Effector memory CD4-positive, alpha-beta T cell (primary cell): ENCODE data around the gene RHBDL1.

ENCODE experiments used
- DNase-seq, 3 donors: peaks; one replicate each; pipeline ENCODE4 v3.0.0-alpha.2; 2020
- H3K27ac ChIP-seq: 2 replicates; pipeline ENCODE4 v1.7.0; 2013; ENCODE audit warnings: mild to moderate bottlenecking, low read length, moderate library complexity; ENCODE audit not compliant: insufficient read depth, poor library complexity, severe bottlenecking
- H3K27me3 ChIP-seq: replicated peaks from 2 replicates; pipeline ENCODE4 v1.7.0; 2013; ENCODE audit warnings: mild to moderate bottlenecking, low read length; ENCODE audit not compliant: insufficient read depth, control insufficient read depth, poor library complexity, severe bottlenecking
- H3K36me3 ChIP-seq: 2 replicates; pipeline ENCODE4 v1.7.0; 2013; ENCODE audit warnings: mild to moderate bottlenecking, low read length, moderate library complexity; ENCODE audit not compliant: control insufficient read depth, insufficient read depth
- H3K4me1 ChIP-seq: 2 replicates; pipeline ENCODE4 v1.7.0; 2013; ENCODE audit warnings: low read length, mild to moderate bottlenecking; ENCODE audit not compliant: control insufficient read depth, insufficient read depth, poor library complexity, severe bottlenecking
- H3K4me3 ChIP-seq: 2 replicates; pipeline ENCODE4 v1.7.0; 2013; ENCODE audit warnings: low read length, low read depth, mild to moderate bottlenecking; ENCODE audit not compliant: insufficient read depth, poor library complexity, severe bottlenecking
- H3K9me3 ChIP-seq: 2 replicates; pipeline ENCODE4 v1.7.0; 2013; ENCODE audit warnings: mild to moderate bottlenecking, low read length, moderate library complexity; ENCODE audit not compliant: control insufficient read depth

The RHBDL1 gene

DNA sequence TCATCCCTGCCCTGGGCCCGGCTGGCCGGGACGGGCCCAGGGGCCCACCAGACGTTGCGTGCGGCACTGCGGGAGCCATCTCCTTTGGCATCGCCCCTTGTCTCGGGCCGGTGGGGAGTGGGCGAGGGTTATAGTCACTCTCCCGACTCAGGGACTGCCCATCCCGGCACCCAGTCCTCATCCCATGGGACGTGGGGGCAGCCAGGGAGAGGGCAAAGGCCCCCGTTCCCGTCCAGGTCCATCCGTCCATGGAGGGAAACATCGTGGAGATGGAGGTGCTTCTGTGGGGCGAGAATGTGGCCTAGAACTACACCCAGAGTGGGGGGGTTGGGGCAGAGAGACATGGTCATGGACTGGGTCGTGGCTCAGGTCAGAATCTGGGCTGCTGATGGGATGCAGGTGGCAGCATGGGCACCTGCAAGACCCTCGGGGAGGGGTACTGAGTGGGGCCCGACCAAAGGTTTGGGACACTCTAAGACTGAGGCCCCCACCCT is 28.7 kb upstream of the RHBDL1 start:
- no peak overlapping the region for H3K27ac ChIP-seq
- no peaks in the 10 kb centered on the region for H3K9me3 ChIP-seq
- peaks cover 24% of the 10 kb centered on the region for H3K4me1 ChIP-seq
- no peak for DNase-seq
- H3K36me3 ChIP-seq: no peaks in the 10 kb centered on the region
- no peaks in the 10 kb centered on the region for H3K27me3 ChIP-seq
- no peak overlapping the region for H3K4me3 ChIP-seq

DNA sequence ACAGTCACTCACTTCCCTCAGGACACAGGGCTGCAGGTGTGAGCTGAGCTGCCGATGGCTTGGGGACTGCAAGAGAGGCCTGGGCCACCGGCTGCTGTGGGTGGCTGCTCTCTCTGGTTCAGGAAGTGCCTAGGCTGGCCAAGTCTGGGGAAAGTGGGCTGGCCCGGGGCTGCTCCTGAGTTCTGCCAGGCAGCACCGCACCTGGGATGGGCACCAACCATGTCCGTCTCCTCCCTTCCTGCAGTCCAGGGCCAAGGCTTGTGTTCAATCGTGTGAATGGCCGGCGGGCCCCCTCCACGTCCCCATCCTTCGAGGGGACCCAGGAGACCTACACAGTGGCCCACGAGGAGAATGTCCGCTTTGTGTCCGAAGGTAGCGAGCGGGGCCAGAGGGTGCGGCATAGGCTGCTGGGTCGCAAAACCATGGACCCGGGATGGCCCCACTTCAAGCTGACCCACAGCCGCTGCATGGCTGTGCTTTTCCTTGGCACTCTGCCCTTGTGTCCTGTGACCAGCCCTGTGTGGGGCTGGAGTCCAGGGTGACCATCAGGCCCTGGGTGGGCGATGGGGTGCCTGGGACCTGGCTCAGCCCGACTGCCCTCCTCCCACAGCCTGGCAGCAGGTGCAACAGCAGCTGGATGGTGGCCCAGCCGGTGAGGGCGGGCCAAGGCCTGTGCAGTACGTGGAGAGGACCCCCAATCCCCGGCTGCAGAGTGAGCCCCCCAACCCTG is 28.1 kb upstream of the RHBDL1 start:
- H3K9me3 ChIP-seq: no peaks in the 10 kb centered on the region
- no peaks in the 10 kb centered on the region for H3K27me3 ChIP-seq
- H3K36me3 ChIP-seq: no peaks in the 10 kb centered on the region
- H3K4me3 ChIP-seq: no peak overlapping the region
- DNase-seq: no peak
- peaks cover 24% of the 10 kb centered on the region for H3K4me1 ChIP-seq
- H3K27ac ChIP-seq: no peak overlapping the region

DNA sequence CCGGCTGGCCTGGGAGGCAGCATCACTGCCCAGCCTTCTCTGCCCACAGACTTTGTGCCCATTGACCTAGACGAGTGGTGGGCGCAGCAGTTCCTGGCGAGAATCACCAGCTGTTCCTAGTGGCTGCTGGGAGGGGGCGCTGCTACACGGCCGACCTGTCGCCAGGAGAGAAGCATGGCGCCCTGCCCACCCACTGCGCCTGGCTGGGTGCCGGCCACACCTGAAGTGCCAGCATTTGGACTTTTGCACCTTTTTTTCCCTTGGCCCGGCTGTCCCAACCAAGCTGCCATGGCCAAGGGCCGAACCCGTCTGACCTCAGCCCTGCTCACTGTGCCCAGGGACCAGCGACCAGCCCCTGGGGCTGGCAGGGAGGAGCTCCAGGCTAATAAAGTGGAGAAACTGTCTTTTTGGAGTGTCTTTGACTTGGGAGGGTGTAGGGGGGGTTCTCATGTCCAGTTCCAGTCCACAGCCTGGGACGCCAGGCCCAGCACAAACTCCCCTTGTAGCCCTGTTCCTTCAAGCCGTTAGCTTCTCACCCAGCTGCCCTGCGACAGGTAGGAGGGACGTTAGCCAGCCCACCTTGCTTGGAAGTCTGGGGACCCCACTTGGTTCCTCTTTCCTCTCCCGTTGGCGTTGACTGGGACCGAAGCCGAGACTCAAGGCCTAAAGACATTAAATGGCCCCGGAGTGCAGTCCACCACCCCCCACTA is 27.2 kb upstream of the RHBDL1 start:
- no peaks in the 10 kb centered on the region for H3K9me3 ChIP-seq
- no peaks in the 10 kb centered on the region for H3K27me3 ChIP-seq
- peaks cover 21% of the 10 kb centered on the region for H3K4me1 ChIP-seq
- DNase-seq: no peak
- H3K27ac ChIP-seq: peak overlapping the region; percentile 91
- H3K4me3 ChIP-seq: peak overlapping the region; percentile 64
- H3K36me3 ChIP-seq: no peaks in the 10 kb centered on the region

DNA sequence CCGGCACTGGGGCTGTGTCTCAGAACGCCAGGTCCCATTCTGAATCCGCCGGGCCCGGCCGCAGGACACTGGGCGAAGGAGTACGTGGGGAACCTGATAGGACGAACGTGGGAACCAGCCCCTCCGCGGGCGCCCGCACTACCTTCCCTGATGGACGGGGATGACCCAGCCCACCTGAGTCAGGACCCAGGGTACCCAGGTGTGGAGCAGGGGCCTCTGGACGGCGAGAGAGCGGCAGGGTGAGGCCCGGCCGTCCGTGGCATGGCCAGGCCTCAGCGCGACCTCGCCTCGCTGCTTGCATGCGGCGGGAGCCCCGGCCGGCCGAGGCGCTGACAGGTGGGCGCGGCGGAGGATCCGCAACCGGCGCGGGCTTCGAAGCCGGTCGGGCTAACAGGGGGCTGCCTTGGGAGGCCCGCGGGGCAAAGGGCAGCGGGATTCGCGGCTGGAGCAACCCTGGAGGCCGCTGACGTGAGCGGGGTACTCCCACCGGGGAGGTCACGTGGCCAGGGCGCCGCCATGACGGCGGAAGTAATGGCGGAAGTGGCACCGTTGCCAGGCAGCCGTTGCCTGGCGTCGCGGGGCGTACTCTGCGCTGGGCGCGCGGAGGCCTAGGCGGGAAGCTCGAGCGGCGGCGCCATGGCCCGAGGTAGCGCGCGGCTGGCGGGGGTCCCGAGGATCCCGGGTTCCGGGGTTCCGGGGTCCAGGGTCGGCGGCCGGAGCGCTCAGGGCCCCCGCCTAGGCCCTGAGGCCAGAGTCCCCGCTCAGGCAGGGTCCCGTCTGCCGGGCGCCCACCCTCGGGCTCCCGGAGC is 26.5 kb upstream of the RHBDL1 start, which contains the start of gene WDR90:
Gene WDR90, plus strand, starts transcription at position 585 of the 809 bp plus-strand sequence. Its CDS starts 52 bp downstream, at position 637.
- Histone ChIP-seq H3K27me3 (no peaks in the 10 kb centered on the region), H3K4me1 (peaks cover 21% of the 10 kb centered on the region), H3K9me3 (no peaks in the 10 kb centered on the region), H3K4me3 (peak within 1 kb of the TSS; percentile 64), H3K27ac (peak within 1 kb of the TSS; percentile 91), H3K36me3 (no peaks in the 10 kb centered on the region)
- DNase-seq: peak; percentile 85 to 91 (median 86)

DNA sequence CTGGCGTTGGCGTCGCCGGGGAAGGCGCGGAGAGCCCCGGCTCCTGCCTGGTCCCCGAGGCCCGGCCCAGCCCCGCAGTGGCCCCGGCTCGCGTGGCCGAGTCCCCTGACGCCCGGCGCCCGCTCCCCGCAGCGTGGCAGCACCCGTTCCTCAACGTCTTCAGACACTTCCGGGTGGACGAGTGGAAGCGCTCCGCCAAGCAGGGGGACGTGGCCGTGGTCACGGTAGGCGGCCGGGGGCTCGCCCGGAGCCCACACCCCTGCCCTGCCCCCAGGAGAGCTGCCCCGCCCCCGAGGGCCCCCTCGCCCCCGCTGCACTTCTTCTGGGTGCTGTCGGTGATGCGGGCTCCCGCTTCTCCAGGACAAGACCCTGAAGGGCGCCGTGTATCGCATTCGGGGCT is 25.8 kb upstream of the RHBDL1 start:
- Histone ChIP-seq H3K4me3 (peak overlapping the region; percentile 64), H3K27me3 (no peaks in the 10 kb centered on the region), H3K27ac (peak overlapping the region; percentile 91), H3K9me3 (no peaks in the 10 kb centered on the region), H3K4me1 (peaks cover 21% of the 10 kb centered on the region), H3K36me3 (no peaks in the 10 kb centered on the region)
- no peak for DNase-seq

DNA sequence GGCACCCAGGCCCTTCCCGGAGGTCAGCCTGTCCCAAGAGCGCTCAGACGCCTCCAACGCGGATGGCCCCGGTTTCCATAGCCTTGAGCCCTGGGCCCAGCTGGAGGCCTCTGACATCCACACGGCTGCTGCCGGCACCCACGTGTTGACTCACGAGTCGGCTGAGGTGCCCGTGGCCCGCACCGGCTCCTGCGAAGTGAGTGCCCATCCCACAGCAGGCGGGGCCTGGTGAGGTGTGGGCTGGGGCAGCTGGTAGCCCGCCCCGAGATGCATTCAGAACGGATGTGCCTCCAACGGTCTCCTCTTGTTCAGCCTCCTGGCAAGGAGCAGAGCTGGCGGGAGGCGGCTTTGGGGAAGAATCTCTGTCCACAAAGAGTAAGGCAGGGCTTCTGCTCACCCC is 23.6 kb upstream of the RHBDL1 start:
- Histone ChIP-seq H3K27me3 (no peaks in the 10 kb centered on the region), H3K27ac (no peak overlapping the region), H3K4me1 (peaks cover 21% of the 10 kb centered on the region), H3K4me3 (no peak overlapping the region), H3K36me3 (no peaks in the 10 kb centered on the region), H3K9me3 (no peaks in the 10 kb centered on the region)
- DNase-seq: no peak

DNA sequence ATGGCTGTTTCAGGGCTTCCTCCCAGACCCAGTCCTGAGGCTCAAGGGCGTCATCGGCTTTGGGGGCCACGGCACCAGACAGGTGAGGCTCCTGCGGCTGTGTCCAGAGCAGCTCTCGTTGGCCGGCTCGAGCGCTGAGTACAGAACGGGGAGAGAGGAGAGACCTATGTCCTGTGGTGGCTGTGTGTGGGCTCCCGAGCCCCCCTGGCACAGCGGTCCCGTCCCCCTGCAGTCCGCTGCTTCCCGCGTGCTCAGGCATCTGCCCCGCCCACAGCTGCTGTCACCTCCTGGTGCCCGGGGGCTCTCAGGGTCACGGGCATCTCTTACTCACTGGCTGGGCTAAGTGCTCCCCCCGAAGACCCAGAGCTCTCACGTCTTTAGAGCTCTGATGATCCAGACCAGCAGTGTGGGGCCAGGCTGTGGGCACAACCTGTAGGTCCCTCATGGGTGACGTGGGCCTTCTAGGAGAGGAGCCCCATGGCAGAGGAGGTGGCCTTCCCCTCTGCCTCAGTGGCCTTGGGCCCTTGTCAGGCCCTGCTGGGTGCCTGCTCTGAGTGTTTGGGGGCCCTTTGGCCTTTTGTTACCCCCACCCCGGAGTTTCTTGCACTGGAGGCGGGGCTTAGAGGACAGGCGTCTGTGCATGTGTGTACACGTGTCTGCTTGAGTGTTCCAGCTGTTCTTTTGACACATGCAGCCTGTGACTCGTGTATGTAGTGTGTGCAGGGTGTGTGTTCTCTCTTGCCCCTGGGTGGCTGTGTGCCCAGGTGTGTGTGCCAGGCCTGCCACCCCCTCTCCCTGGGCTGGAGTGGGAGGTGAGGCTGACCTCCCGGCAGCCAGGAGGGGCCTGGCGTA is 22.8 kb upstream of the RHBDL1 start:
- no peak overlapping the region for H3K4me3 ChIP-seq
- DNase-seq: no peak
- no peak overlapping the region for H3K27ac ChIP-seq
- no peaks in the 10 kb centered on the region for H3K9me3 ChIP-seq
- H3K36me3 ChIP-seq: no peaks in the 10 kb centered on the region
- peaks cover 18% of the 10 kb centered on the region for H3K4me1 ChIP-seq
- no peaks in the 10 kb centered on the region for H3K27me3 ChIP-seq

DNA sequence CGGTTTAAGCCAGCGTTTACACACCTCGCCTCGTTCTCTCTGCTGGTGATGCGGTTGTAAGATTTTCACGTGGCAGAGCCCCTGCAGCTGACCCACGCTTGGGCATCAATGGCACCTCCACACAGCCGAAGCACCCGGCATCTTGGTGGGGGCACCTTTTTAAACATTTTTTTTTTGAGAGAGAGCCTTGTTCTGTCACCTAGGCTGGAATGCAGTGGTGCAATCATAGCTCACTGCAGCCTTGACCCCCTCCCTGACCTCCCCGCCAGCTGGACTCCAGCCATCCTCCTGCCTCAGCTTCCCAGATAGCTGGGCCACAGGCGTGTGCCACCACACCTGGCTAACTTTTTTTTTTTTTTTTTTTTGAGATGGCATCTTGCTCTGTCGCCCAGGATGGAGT is 21.4 kb upstream of the RHBDL1 start:
- no peaks in the 10 kb centered on the region for H3K9me3 ChIP-seq
- H3K4me1 ChIP-seq: peaks cover 7% of the 10 kb centered on the region
- no peak overlapping the region for H3K27ac ChIP-seq
- no peak for DNase-seq
- no peak overlapping the region for H3K4me3 ChIP-seq
- H3K36me3 ChIP-seq: no peaks in the 10 kb centered on the region
- no peaks in the 10 kb centered on the region for H3K27me3 ChIP-seq

DNA sequence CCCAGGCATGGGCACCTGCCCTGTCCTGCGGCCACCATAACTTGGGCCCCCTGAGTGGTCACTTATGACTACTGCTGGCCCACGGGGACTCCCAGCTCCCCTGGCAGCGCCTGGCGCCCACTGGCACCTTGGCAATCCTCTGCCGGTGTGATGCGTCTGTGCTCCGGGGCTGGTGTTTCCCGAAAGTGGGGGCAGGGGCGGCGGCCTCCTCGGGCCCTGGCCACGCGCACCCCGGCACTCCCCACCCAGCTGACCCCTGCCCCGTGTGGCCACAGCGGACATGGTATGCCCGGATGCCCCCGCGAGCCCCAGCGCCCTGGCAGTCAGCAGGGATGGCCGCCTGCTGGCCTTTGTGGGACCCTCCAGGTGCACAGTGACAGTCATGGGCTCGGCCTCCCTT is 18.0 kb upstream of the RHBDL1 start:
- no peaks in the 10 kb centered on the region for H3K27me3 ChIP-seq
- no peaks in the 10 kb centered on the region for H3K4me1 ChIP-seq
- H3K4me3 ChIP-seq: no peak overlapping the region
- H3K27ac ChIP-seq: no peak overlapping the region
- no peaks in the 10 kb centered on the region for H3K9me3 ChIP-seq
- no peaks in the 10 kb centered on the region for H3K36me3 ChIP-seq
- DNase-seq: no peak
